Fibroblast of mammary gland (primary cell): Measurements from ENCODE around the gene C19orf38.

Experiments
- DNase-seq: peaks from one replicate; pipeline ENCODE4 v3.0.0-alpha.2; 2010; ENCODE audit warnings: low read depth
- H3K4me3 ChIP-seq: 2 replicates; pipeline ENCODE4 v1.5.1; 2011; ENCODE audit warnings: low read depth, mild to moderate bottlenecking, low read length, moderate library complexity; ENCODE audit not compliant: control insufficient read depth
- CTCF ChIP-seq: conservative IDR thresholded peaks from 2 replicates; pipeline ENCODE4 v1.5.1; 2011; ENCODE audit warnings: low read depth, low read length, inconsistent platforms; ENCODE audit not compliant: control insufficient read depth, insufficient read depth

The C19orf38 gene

GRCh38 chr19:10815969-10816644, 32.1 kb upstream of the C19orf38 start:
- H3K4me3 ChIP-seq, result peak overlapping the region; percentile 92
- DNase-seq, result peak; percentile 68
- no peak for TF ChIP-seq CTCF

- no peak for DNase-seq
- TF ChIP-seq CTCF, result no peak
- peak overlapping the region; percentile 92 for H3K4me3 ChIP-seq
These were observed 31.5 kb upstream of the C19orf38 start for GRCh38 chr19:10816691-10817090.

- H3K4me3 ChIP-seq, result peak overlapping the region; percentile 92
- DNase-seq, result peak; percentile 98
- TF ChIP-seq CTCF, result no peak
These were observed 30.8 kb upstream of the C19orf38 start for GRCh38 chr19:10817291-10818038.

GRCh38 chr19:10818301-10819123, 29.7 kb upstream of the C19orf38 start:
- no peak for TF ChIP-seq CTCF
- no peak overlapping the region for H3K4me3 ChIP-seq

GRCh38 chr19:10819124-10820060, 28.8 kb upstream of the C19orf38 start:
- no peak for TF ChIP-seq CTCF
- DNase-seq, result no peak
- H3K4me3 ChIP-seq, result no peak overlapping the region

More at GRCh38 chr19:10818301-10819123, 29.7 kb upstream of the C19orf38 start:
- DNase-seq, result no peak

- no peak for DNase-seq
- no peak overlapping the region for H3K4me3 ChIP-seq
- TF ChIP-seq CTCF, result peak; percentile 34
These were observed 28.0 kb upstream of the C19orf38 start for GRCh38 chr19:10820173-10820572.
